HepG2 (cell line): ENCODE measurements around the gene POP5. TPM values are rescaled to one million over a fixed set of nuclear protein-coding genes. Genes with fewer than 3 reads are reported as not detected.

Experiments used
- ASH2L ChIP-seq: fragments of 300-600, 200-600 bp; sonication (generic); IDR thresholded peaks from 2 replicates; pipeline ENCODE4 v1.7.0; 2017; ENCODE audit warnings: low read depth, mild to moderate bottlenecking, moderate library complexity, mixed read lengths, low read length; ENCODE audit not compliant: insufficient read length
- ELF4 ChIP-seq: sonication (generic); formaldehyde crosslinking; IDR thresholded peaks from 2 replicates; pipeline ENCODE4 v1.5.0; 2020; ENCODE audit warnings: missing genetic modification reagents, mild to moderate bottlenecking, moderate library complexity, borderline replicate concordance
- GATAD1 ChIP-seq: IDR thresholded peaks from 2 replicates; pipeline ENCODE4 v1.6.1; 2016; ENCODE audit warnings: missing genetic modification reagents, missing compliant biosample characterization
- HCFC1 ChIP-seq: fragments of 150-350 bp; IDR thresholded peaks from 2 replicates; pipeline ENCODE4 v1.6.1; 2014; ENCODE audit warnings: low read depth, low read length
- NFYB ChIP-seq: sonication (generic); formaldehyde crosslinking; IDR thresholded peaks from 2 replicates; pipeline ENCODE4 v1.4.0; 2020; ENCODE audit warnings: missing genetic modification reagents
- PAF1 ChIP-seq: IDR thresholded peaks from 2 replicates; pipeline ENCODE4 v1.6.1; 2016; ENCODE audit warnings: missing genetic modification reagents, missing compliant biosample characterization
- RBFOX2 ChIP-seq: fragments of 200-400 bp; formaldehyde crosslinking; IDR thresholded peaks from 2 replicates; pipeline ENCODE4 v1.6.1; 2017; ENCODE audit warnings: low read depth, mild to moderate bottlenecking, low read length
- RCOR2 ChIP-seq: IDR thresholded peaks from 2 replicates; pipeline ENCODE4 v1.6.1; 2016; ENCODE audit warnings: missing biosample characterization, missing genetic modification reagents
- RFXAP ChIP-seq: sonication (generic); formaldehyde crosslinking; IDR thresholded peaks from 2 replicates; pipeline ENCODE4 v1.4.0; 2020; ENCODE audit warnings: missing genetic modification reagents, borderline replicate concordance
- SALL1 ChIP-seq: sonication (generic); formaldehyde crosslinking; IDR thresholded peaks from 2 replicates; pipeline ENCODE4 v1.8.0; 2022; ENCODE audit warnings: mild to moderate bottlenecking, missing genetic modification reagents
- XBP1 ChIP-seq: sonication (generic); formaldehyde crosslinking; IDR thresholded peaks from 2 replicates; pipeline ENCODE4 v1.5.0; 2020; ENCODE audit warnings: missing genetic modification reagents
- YEATS4 ChIP-seq: sonication (generic); formaldehyde crosslinking; IDR thresholded peaks from 2 replicates; pipeline ENCODE4 v1.4.0; 2020; ENCODE audit warnings: missing genetic modification reagents, borderline replicate concordance
- ZBTB20 ChIP-seq: sonication (generic); formaldehyde crosslinking; IDR thresholded peaks from 2 replicates; pipeline ENCODE4 v1.8.1; 2023; ENCODE audit warnings: missing genetic modification reagents, low read depth, mild to moderate bottlenecking, borderline replicate concordance
- ZFP36L2 ChIP-seq: sonication (generic); formaldehyde crosslinking; IDR thresholded peaks from 2 replicates; pipeline ENCODE4 v1.4.0; 2020; ENCODE audit warnings: missing genetic modification reagents
- ZFX ChIP-seq: sonication (generic); formaldehyde crosslinking; IDR thresholded peaks from 2 replicates; pipeline ENCODE4 v1.4.0; 2020; ENCODE audit warnings: mild to moderate bottlenecking, low read depth, missing genetic modification reagents, moderate library complexity
- ZMYM2 ChIP-seq: sonication (generic); formaldehyde crosslinking; IDR thresholded peaks from 2 replicates; pipeline ENCODE4 v1.8.0; 2022; ENCODE audit warnings: mild to moderate bottlenecking, missing genetic modification reagents
- ZNF20 ChIP-seq: sonication (generic); formaldehyde crosslinking; IDR thresholded peaks from 2 replicates; pipeline ENCODE4 v1.4.0; 2020; ENCODE audit warnings: mild to moderate bottlenecking, moderate library complexity, missing genetic modification reagents
- ZNF251 ChIP-seq: sonication (generic); formaldehyde crosslinking; IDR thresholded peaks from 2 replicates; pipeline ENCODE4 v1.9.0; 2021; ENCODE audit warnings: mild to moderate bottlenecking, missing genetic modification reagents
- ZNF570 ChIP-seq: sonication (generic); formaldehyde crosslinking; IDR thresholded peaks from 2 replicates; pipeline ENCODE4 v1.4.0; 2020; ENCODE audit warnings: mild to moderate bottlenecking, missing genetic modification reagents, borderline replicate concordance
- ZNF629 ChIP-seq: sonication (generic); formaldehyde crosslinking; conservative IDR thresholded peaks from 2 replicates; pipeline ENCODE4 v1.5.0; 2020; ENCODE audit warnings: missing genetic modification reagents
- ZNF703 ChIP-seq: sonication (generic); formaldehyde crosslinking; IDR thresholded peaks from 2 replicates; pipeline ENCODE4 v1.5.1; 2020; ENCODE audit warnings: missing genetic modification reagents, mild to moderate bottlenecking, moderate library complexity, borderline replicate concordance
- ZNF777 ChIP-seq: sonication (generic); formaldehyde crosslinking; IDR thresholded peaks from 2 replicates; pipeline ENCODE4 v1.4.0; 2020; ENCODE audit warnings: missing genetic modification reagents
- polyA plus RNA-seq, 8 experiments: library from polyadenylated mRNA; depleted of rRNA in 3 of 8; stranded (reverse) in 7 of 8; unstranded in 1 of 8; fragments of >200 nt; fragmentation: Illumina TruSeq in 4 of 8; extraction: Trizol in 4 of 8; gene quantifications; 2 replicates each; pipeline versions ENCODE4 v1.2.1 to v1.2.3, GENCODE V29; 2011 to 2016; ENCODE audit warnings: low read depth in 4 of 8, missing spikeins in 1 of 8, mixed read lengths in 1 of 8; ENCODE audit not compliant: insufficient read depth in 1 of 8
- total RNA-seq, 5 experiments: library from RNA; depleted of rRNA; stranded (reverse); fragments of >200 nt; fragmentation: Illumina TruSeq; extraction: Trizol; gene quantifications; 2 replicates each; pipeline ENCODE4 v1.2.3, GENCODE V29; 2016; ENCODE audit warnings: low read depth in 1 of 5
- TF ChIP-seq, protein P1 (sequence below): sonication (generic); formaldehyde crosslinking; IDR thresholded peaks from 2 replicates; pipeline ENCODE4 v1.5.0; 2020; ENCODE audit warnings: mild to moderate bottlenecking, missing genetic modification reagents, borderline replicate concordance
- TF ChIP-seq, protein P2 (sequence below): fragments of 450-650 bp; IDR thresholded peaks from 2 replicates; pipeline ENCODE4 v1.6.1; 2017
- TF ChIP-seq, protein P3 (sequence below): sonication (generic); formaldehyde crosslinking; IDR thresholded peaks from 2 replicates; pipeline ENCODE4 v1.5.0; 2020; ENCODE audit warnings: mild to moderate bottlenecking, missing genetic modification reagents

Gene POP5
- total and polyA plus RNA-seq, 2 of the 13 experiments (the other 11 are each of a cell fraction or from before 2014, with no cell fraction given), result 45.6 to 61.3 TPM

DNA sequence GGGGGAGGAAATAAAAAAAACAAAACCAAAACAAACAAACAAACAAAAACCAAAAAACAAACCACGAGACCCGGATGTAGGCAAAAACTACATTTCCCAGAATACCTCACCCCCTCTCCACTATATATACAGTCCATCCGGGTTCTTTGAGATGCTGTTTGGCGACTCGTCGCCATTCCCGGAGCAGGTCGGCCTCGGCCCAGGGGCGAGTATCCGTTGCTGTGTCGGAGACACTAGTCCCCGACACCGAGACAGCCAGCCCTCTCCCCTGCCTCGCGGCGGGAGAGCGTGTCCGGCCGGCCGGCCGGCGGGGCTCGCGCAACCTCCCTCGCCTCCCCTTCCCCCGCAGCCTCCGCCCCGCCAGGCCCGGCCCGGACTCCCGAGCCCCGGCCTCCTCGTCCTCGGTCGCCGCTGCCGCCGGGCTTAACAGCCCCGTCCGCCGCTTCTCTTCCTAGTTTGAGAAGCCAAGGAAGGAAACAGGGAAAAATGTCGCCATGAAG lies 46.9 kb downstream of the POP5 start, which contains the start of gene RNF10 (continued):
- TF ChIP-seq, protein P1, sequence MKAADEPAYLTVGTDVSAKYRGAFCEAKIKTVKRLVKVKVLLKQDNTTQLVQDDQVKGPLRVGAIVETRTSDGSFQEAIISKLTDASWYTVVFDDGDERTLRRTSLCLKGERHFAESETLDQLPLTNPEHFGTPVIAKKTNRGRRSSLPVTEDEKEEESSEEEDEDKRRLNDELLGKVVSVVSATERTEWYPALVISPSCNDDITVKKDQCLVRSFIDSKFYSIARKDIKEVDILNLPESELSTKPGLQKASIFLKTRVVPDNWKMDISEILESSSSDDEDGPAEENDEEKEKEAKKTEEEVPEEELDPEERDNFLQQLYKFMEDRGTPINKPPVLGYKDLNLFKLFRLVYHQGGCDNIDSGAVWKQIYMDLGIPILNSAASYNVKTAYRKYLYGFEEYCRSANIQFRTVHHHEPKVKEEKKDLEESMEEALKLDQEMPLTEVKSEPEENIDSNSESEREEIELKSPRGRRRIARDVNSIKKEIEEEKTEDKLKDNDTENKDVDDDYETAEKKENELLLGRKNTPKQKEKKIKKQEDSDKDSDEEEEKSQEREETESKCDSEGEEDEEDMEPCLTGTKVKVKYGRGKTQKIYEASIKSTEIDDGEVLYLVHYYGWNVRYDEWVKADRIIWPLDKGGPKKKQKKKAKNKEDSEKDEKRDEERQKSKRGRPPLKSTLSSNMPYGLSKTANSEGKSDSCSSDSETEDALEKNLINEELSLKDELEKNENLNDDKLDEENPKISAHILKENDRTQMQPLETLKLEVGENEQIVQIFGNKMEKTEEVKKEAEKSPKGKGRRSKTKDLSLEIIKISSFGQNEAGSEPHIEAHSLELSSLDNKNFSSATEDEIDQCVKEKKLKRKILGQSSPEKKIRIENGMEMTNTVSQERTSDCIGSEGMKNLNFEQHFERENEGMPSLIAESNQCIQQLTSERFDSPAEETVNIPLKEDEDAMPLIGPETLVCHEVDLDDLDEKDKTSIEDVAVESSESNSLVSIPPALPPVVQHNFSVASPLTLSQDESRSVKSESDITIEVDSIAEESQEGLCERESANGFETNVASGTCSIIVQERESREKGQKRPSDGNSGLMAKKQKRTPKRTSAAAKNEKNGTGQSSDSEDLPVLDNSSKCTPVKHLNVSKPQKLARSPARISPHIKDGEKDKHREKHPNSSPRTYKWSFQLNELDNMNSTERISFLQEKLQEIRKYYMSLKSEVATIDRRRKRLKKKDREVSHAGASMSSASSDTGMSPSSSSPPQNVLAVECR, result peak; percentile 84
- TF ChIP-seq ZNF20 (CRISPR knock-in tag) (no peak), ZNF251 (CRISPR knock-in tag) (no peak), HCFC1 (peak; percentile 79), YEATS4 (CRISPR knock-in tag) (peak; percentile 69), ZNF777 (CRISPR knock-in tag) (peak; percentile 3; the same call in 1 of the 2 replicates), ZNF570 (CRISPR knock-in tag) (no peak), PAF1 (no peak), RFXAP (CRISPR knock-in tag) (0 out of 2 replicates have a peak, but pooled peaks have one; percentile 40), ZBTB20 (CRISPR knock-in tag) (no peak), RBFOX2 (peak; percentile 90), ZMYM2 (CRISPR knock-in tag) (no peak), XBP1 (CRISPR knock-in tag) (0 out of 2 replicates have a peak, but pooled peaks have one; percentile 42), NFYB (CRISPR knock-in tag) (no peak), GATAD1 (peak; percentile 26; the same call in 1 of the 2 replicates), ZNF629 (no peak), ZNF703 (CRISPR knock-in tag) (no peak), ZFX (CRISPR knock-in tag) (peak; percentile 88; the same call in 1 of the 2 replicates), SALL1 (CRISPR knock-in tag) (0 out of 2 replicates have a peak, but pooled peaks have one; percentile 16), ASH2L (peak; percentile 93), ELF4 (CRISPR knock-in tag) (no peak), ZFP36L2 (CRISPR knock-in tag) (no peak), RCOR2 (CRISPR knock-in tag) (no peak)
- TF ChIP-seq, protein P2, sequence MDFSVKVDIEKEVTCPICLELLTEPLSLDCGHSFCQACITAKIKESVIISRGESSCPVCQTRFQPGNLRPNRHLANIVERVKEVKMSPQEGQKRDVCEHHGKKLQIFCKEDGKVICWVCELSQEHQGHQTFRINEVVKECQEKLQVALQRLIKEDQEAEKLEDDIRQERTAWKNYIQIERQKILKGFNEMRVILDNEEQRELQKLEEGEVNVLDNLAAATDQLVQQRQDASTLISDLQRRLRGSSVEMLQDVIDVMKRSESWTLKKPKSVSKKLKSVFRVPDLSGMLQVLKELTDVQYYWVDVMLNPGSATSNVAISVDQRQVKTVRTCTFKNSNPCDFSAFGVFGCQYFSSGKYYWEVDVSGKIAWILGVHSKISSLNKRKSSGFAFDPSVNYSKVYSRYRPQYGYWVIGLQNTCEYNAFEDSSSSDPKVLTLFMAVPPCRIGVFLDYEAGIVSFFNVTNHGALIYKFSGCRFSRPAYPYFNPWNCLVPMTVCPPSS, result no peak
- TF ChIP-seq, protein P3, sequence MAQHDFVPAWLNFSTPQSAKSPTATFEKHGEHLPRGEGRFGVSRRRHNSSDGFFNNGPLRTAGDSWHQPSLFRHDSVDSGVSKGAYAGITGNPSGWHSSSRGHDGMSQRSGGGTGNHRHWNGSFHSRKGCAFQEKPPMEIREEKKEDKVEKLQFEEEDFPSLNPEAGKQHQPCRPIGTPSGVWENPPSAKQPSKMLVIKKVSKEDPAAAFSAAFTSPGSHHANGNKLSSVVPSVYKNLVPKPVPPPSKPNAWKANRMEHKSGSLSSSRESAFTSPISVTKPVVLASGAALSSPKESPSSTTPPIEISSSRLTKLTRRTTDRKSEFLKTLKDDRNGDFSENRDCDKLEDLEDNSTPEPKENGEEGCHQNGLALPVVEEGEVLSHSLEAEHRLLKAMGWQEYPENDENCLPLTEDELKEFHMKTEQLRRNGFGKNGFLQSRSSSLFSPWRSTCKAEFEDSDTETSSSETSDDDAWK (CRISPR knock-in tag), result no peak
